Muscle of arm (tissue), 12 donors: ENCODE results near the gene HSPA12B. TPM values are rescaled to one million over a fixed set of nuclear protein-coding genes. Genes with fewer than 3 reads are reported as not detected.
A peak's percentile ranks its signal among the peaks of the same experiment; 100 is the strongest.

Source experiments
- DNase-seq: peaks from one replicate; pipeline ENCODE4 v3.0.0-alpha.2; 2013
- polyA plus RNA-seq, 12 donors: library from polyadenylated mRNA; unstranded; fragments of 120-200 nt; gene quantifications; one replicate each; pipeline ENCODE4 v1.2.1, GENCODE V29; 2013; ENCODE audit not compliant: insufficient read length in 12 of 12

HSPA12B gene
- polyA plus RNA-seq, 12 donors = 16.1 to 32.6 (median 21.5) TPM; not detected in 1

DNA sequence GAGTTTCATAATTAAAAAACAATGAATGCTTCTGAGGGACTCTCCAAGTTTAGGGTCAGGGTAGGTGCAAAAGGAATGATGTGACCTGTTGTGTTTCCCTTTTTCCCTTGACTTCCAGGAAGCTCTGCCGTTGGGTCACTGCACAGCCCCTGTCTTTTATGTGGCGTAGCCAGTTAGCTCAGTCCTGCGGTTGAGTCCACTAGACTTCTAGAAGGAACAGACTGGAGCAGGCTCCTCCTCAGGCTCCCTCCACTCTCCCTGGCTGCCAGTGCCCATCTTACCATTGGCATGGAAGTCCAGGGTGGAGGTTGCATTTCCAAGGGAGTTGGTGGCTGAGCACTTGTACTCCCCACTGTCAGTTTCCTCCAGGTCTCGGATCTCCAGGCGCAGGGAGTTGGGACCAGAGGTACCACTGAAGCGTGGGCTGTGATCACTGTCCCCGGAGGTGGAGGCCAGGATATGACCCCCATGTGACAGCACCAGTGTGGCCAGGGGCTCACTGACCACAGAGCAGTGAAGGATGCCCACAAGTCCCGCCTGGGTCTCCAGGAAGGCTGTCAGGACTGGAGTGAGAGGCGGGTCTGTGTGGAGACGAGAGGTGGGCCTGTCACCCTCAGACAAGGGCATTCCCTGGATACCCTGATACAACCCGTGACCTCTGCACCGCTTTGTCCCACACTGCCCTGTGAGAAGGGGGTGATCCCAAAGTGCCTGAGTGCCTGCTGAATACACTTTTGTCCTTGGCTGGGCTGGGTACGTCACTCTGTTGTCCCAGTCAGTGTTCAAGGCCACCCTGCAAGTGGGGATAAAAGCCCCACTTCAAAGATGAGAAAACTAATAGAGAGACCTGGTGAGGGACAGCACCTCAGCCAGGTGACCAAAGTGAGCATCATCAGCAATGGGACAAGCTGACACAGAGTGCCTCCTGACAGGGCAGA is 31.2 kb upstream of the HSPA12B start:
- DNase-seq = no peak

- DNase-seq = no peak
These were observed 29.7 kb upstream of the HSPA12B start for GRCh38 chr20:3702611-3703391.

DNA sequence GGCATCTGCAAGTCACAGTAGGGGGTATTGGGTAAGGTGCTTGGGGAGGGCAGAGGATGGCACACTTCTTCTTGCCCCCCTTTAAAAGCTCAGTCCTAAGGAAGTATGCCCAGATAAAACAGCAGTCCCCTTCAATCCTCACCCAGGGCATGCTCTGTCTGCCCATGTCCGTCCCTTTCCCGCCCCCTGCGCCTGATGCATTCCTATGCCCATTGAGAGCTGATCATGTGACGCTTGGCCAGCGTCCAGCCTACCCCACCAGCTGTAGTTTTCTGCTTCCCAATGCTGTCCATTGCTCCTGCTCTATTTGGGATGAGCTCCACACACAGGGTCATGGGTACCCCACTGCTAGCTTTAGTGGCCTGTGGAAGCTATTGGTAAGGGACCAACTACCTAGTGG is 28.4 kb upstream of the HSPA12B start:
- no peak for DNase-seq

- DNase-seq = no peak
These were observed 27.0 kb upstream of the HSPA12B start for GRCh38 chr20:3705491-3705969.

- no peak for DNase-seq
These were observed 26.3 kb upstream of the HSPA12B start for GRCh38 chr20:3705970-3706739.

DNA sequence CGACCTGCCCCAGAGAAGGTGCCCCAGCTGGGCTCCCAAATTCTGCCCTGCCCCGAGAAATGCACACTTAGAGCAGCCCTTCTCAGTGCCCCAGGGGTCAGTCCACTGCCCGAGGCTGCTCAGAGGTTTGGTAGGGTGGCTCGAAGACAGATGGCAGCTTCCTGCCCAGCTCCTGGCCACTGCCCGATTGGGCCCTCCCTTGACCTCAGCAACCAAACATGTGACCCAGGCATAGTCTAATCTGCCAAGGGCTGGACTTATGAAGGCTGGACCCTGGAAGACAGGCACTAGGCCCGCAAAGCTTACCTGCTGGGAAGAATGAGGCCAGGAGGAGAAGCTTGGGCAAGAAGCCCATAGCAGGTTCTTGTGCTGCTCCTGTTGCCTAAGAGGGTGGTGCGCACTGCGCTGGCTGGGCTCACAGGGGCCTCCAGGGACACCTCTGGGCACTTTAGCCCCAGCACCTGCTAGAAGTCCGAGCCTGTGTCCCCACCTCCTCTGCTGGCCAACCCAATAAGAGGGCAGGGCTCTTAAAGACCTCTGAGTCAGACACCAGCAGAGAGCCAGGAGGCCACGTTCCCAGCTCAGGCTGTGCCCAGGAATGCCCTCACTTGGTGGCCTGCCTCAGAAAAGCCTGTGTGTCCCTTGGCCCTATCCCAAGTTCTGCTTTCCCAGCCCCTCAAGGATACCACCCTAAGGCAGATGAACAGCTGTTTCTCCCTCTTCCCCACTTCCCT is 25.5 kb upstream of the HSPA12B start:
- DNase-seq = no peak

- DNase-seq = no peak
These were observed 25.0 kb upstream of the HSPA12B start for GRCh38 chr20:3707508-3707899.

GRCh38 chr20:3710011-3710466 is 22.4 kb upstream of the HSPA12B start:
- no peak for DNase-seq

GRCh38 chr20:3710703-3711483 is 21.6 kb upstream of the HSPA12B start:
- DNase-seq = peak; percentile 79

GRCh38 chr20:3711484-3711941 is 21.0 kb upstream of the HSPA12B start:
- DNase-seq = no peak

DNA sequence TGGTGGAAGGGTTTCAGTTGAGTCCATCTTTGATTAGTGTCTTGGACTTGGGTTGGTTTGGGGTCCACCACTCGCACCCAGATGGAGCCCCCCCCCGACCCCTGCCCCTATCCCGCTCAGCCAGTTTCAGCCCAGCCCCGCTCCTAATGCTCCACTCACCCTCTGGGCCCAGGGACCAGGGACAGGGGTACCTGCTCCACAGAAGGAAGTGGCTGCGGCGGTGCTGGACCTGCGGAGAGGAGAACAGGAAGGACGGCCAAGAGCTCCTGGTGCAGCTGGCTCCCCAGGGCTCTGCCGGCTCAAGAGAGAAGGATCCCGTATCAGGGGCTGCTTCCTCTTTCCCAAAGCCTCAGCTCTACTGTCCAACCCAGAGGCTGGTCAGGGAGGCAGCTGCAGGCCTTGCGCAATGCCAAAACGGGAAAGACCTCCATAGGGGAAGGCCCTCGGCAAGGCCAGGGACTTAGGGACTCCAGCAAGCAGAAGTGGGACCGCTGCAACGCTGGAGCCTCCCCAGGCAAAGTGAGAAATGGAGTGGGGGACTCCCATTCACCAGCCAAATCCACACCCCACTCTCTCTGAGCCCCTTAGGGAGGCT is 20.1 kb upstream of the HSPA12B start, which contains the start of gene SIGLEC1:
TSS of gene SIGLEC1 (minus strand) at position 322 of the 595 bp plus-strand sequence. CDS start 5,472 bp downstream, outside the sequence.
- DNase-seq = no peak

DNA sequence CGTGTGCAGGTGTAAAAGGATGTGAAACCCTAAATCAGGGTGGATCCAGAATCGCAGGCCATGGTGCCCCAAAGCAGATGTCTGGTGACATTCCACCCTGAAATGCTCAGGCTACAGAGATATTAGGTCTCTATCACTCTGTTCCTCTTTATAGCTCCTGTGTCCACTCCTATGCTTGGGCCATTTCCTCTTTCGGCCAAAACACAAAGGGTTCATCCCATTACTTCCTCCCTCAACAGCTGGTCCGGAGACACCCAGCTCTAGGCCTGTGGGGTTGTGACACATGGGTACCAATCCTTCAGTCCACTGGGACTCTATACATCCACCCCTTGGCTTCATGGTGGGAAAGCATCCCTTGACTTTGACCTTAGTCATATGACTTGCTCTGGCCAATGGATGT is 18.4 kb upstream of the HSPA12B start:
- no peak for DNase-seq

GRCh38 chr20:3716195-3716834 is 16.2 kb upstream of the HSPA12B start:
- DNase-seq = no peak

DNA sequence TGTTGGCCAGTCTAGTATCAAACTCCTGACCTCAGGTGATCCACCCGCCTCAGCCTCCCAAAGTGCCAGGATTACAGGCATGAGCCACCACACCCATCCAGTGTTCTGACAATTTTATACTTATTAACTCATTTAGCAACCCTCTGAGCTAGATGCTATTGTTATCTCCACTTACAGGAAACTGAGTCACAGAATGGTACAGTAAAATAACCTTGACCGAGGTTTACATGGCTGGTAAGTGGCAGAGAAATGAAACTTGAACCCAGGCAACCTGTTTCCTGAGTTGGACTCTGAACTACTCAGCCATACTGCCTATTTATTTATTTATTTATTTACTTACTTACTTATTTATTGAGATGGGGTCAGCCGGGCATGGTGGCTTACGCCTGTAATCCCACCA is 13.4 kb upstream of the HSPA12B start:
- DNase-seq = no peak

DNA sequence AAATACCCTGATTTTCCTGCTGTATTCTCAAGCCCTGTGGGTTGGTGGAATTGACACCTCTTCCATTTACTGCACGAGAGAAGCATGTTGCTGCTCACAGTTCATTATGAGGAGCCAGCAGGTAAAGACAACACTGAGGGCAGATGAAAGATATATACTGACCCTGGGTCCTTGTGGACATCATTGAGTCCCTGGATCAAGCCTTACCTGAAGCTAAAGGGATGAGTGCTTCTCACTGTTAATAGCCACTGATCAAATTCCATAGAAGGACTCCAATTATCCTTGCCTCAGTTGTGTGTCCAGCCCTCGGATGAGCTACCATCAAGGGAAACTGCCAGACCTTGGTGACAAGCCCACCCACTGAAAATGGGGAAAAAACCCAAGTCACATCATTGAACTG is 12.4 kb upstream of the HSPA12B start:
- no peak for DNase-seq

DNA sequence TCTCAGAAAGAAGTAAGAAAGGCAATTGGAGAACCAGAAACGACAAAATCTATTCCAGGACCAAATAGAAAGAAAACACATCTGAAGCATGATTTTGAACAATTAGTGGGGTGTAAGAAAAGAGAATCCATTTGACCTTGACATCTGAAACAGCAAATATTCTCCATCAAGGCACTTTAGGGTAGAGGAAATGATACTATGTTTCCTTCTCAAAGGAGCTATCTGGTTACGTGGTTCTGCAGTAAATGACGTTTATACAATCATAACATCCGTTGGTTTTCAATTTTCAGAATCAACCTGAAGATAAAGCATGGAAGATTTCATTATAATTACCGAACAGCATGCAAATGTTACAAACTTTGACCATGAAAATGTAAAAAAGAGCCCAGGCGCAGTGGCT is 11.9 kb upstream of the HSPA12B start:
- DNase-seq = no peak

DNA sequence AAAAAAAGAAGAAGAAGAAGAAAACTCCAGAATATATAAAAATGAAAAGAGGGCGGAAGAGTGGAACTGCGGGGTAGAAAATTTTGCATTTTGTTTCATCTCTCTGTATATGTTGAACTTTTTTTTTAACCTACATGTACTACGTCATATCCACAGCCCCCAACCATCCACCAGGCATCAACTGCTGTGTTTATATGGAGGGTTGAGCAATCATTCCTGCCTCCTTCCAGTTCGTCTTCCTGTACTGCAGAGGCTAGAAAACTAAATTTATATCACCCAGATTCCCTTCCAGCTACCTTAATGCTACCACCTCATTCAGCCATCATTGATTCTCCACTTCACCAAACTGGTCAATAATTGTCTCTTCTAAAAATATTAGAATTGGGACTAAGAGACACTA is 10.6 kb upstream of the HSPA12B start:
- no peak for DNase-seq

- no peak for DNase-seq
These were observed 9.2 kb upstream of the HSPA12B start for GRCh38 chr20:3723284-3723683.

DNA sequence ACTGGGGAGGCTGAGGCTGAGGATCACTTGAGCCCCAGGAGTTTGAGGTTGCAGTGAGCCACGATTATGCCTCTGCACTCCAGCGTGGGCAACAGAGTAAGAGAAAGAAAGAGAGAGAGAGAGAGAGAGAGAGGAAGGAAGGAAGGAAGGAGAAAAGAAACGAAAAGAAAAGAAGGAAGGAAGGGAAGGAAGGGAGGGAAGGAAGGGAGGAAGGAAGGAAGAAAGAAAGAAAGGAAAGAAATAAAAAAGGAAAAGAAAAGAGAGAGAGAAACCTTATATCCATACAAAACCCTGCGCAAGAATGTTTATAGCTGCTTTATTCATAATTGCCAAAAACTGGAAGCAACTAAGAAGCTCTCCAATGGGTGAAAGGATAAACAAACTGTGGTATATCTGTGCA is 8.1 kb upstream of the HSPA12B start:
- no peak for DNase-seq
